Endodermal cell (in vitro differentiated cells): ENCODE measurements around the gene AQP12A. TPM values are rescaled to one million over a fixed set of nuclear protein-coding genes. Genes with fewer than 3 reads are reported as not detected.
A peak's percentile ranks its signal among the peaks of the same experiment; 100 is the strongest.
"Not testable (repeated sequence)": the region's sequence is repeated elsewhere in the genome, so short reads cannot be mapped to it uniquely, and the experiment has no call there.

Experiments used
- DNase-seq: peaks from one replicate; pipeline ENCODE4 v3.0.0-alpha.2; 2017
- H3K27ac ChIP-seq: 2 replicates; pipeline ENCODE4 v1.5.1; 2013; ENCODE audit warnings: mild to moderate bottlenecking, low read depth, low read length, moderate library complexity
- H3K27me3 ChIP-seq: 2 replicates; pipeline ENCODE4 v1.6.1; 2013; ENCODE audit warnings: mild to moderate bottlenecking, low read length, moderate library complexity; ENCODE audit not compliant: insufficient read depth, control insufficient read depth, poor library complexity, severe bottlenecking
- H3K36me3 ChIP-seq: 2 replicates; pipeline ENCODE4 v1.7.0; 2013; ENCODE audit warnings: mild to moderate bottlenecking, low read length, moderate library complexity; ENCODE audit not compliant: control insufficient read depth, insufficient read depth
- H3K4me1 ChIP-seq: one replicate; pipeline ENCODE4 v1.7.0; 2013; ENCODE audit warnings: low read length; ENCODE audit not compliant: control insufficient read depth, insufficient read depth
- H3K4me3 ChIP-seq: 2 replicates; pipeline ENCODE4 v1.5.1; 2013; ENCODE audit warnings: mild to moderate bottlenecking, low read length, moderate library complexity
- H3K9ac ChIP-seq: 2 replicates; pipeline ENCODE4 v1.6.1; 2013; ENCODE audit warnings: mild to moderate bottlenecking, low read length, moderate library complexity; ENCODE audit not compliant: poor library complexity, severe bottlenecking; ENCODE audit errors: extremely low read depth
- H3K9me3 ChIP-seq: 2 replicates; pipeline ENCODE4 v1.6.1; 2013; ENCODE audit warnings: mild to moderate bottlenecking, low read length, moderate library complexity; ENCODE audit not compliant: control insufficient read depth
- H3K27ac Mint-ChIP-seq: 2 replicates; pipeline ENCODE4 v1.8.0; 2020; ENCODE audit warnings: mixed read lengths
- H3K27me3 Mint-ChIP-seq: 2 replicates; pipeline ENCODE4 v1.8.0; 2021; ENCODE audit warnings: mild to moderate bottlenecking, mixed read lengths; ENCODE audit not compliant: insufficient read depth
- H3K36me3 Mint-ChIP-seq: 2 replicates; pipeline ENCODE4 v1.8.0; 2020; ENCODE audit warnings: low read depth, mixed read lengths
- H3K4me1 Mint-ChIP-seq: 2 replicates; pipeline ENCODE4 v1.8.0; 2020; ENCODE audit warnings: mixed read lengths
- H3K4me3 Mint-ChIP-seq: 2 replicates; pipeline ENCODE4 v1.8.0; 2020; ENCODE audit warnings: mild to moderate bottlenecking, moderate library complexity, mixed read lengths
- H3K9me3 Mint-ChIP-seq: 2 replicates; pipeline ENCODE4 v1.8.0; 2020; ENCODE audit warnings: mild to moderate bottlenecking, mixed read lengths
- WGBS, 2 experiments: methylation state at CpG; one replicate each; pipeline versions ENCODE4 v1.1.5 to v1.1.7; 2013; ENCODE audit warnings: missing lambda C conversion rate in 2 of 2, mixed read lengths in 1 of 2; ENCODE audit not compliant: insufficient coverage in 1 of 2, insufficient read length in 1 of 2; 5-methylcytosine and 5-hydroxymethylcytosine counted together
- total RNA-seq, 2 donors: library from RNA; stranded (reverse); fragmentation: NEBNext Ultra II Directional in 1 of 2; extraction: Animal tissue kit (Norgen Biotek cat#: 25700) in 1 of 2; gene quantifications; 2 replicates in 1 of 2; 3 replicates in 1 of 2; pipeline ENCODE4 v1.2.1, GENCODE V29; 2021
- TF ChIP-seq, protein P1 (sequence below): fragments of 200-600 bp; sonication (generic); conservative IDR thresholded peaks from 2 replicates; pipeline ENCODE4 v1.5.0; 2021; ENCODE audit warnings: antibody characterized with exemption, mild to moderate bottlenecking

AQP12A gene
- total RNA-seq, 2 donors from 2014 or later, result not detected

GRCh38 chr2:240672701-240673190 lies 18.9 kb upstream of the AQP12A start:
- Mint-ChIP-seq H3K4me1 (peaks cover 20% of the 10 kb centered on the region), H3K9me3 (peaks cover 27% of the 10 kb centered on the region), H3K27me3 (peaks cover 2% of the 10 kb centered on the region), H3K36me3 (no peaks in the 10 kb centered on the region), H3K27ac (no peak overlapping the region), H3K4me3 (no peak overlapping the region)
- Histone ChIP-seq H3K9me3 (peaks cover 2% of the 10 kb centered on the region), H3K4me1 (peaks cover 2% of the 10 kb centered on the region), H3K4me3 (no peak overlapping the region), H3K9ac (no peak overlapping the region), H3K27ac (no peak overlapping the region), H3K27me3 (no peaks in the 10 kb centered on the region), H3K36me3 (no peaks in the 10 kb centered on the region)
- WGBS, 2 experiments, result 86 to 88% methylated on average over 35 to 55 of the region's 55 CpGs
- DNase-seq, result peak; percentile 55
- TF ChIP-seq, protein P1, sequence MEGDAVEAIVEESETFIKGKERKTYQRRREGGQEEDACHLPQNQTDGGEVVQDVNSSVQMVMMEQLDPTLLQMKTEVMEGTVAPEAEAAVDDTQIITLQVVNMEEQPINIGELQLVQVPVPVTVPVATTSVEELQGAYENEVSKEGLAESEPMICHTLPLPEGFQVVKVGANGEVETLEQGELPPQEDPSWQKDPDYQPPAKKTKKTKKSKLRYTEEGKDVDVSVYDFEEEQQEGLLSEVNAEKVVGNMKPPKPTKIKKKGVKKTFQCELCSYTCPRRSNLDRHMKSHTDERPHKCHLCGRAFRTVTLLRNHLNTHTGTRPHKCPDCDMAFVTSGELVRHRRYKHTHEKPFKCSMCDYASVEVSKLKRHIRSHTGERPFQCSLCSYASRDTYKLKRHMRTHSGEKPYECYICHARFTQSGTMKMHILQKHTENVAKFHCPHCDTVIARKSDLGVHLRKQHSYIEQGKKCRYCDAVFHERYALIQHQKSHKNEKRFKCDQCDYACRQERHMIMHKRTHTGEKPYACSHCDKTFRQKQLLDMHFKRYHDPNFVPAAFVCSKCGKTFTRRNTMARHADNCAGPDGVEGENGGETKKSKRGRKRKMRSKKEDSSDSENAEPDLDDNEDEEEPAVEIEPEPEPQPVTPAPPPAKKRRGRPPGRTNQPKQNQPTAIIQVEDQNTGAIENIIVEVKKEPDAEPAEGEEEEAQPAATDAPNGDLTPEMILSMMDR, result no peak

DNA sequence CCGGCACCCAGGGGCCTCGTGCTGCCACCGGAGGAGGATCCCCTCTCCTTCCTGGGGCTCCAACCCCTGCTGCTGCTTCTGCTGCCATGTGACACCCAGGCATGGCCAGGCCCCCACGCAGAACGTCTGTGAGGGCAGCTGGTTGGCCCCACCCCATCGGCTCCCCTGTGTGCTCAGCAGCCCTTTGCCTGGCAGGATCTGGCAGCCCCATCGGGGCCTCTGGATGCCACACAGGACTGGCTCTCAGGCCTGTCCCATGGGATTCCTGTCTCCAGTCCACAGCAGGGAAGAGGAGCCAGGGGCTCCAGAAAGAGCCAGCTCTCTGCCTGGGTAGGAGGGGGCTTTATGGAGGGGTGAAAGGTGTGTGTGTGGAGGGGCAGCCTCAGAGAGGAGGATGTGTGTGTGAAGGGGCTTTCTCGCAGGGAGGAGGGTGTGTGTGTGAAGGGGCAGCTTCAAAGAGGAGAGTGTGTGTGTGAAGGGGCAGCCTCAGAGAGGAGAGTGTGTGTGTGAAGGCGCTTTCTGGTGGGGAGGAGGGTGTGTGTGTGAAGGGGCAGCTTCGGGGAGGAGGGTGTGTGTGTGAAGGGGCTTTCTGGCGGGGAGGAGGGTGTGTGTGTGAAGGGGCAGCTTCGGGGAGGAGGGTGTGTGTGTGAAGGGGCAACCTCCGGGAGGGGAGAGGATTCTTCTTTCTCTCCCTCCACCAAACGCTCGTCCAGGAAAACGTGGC lies 17.0 kb upstream of the AQP12A start:
- Mint-ChIP-seq H3K4me1 (peaks cover 13% of the 10 kb centered on the region), H3K9me3 (peaks cover 11% of the 10 kb centered on the region), H3K27ac (peak overlapping the region; percentile 26)
- H3K27me3 Mint-ChIP-seq, H3K4me3 Mint-ChIP-seq, H3K9ac ChIP-seq, H3K27me3 ChIP-seq, H3K9me3 ChIP-seq, H3K36me3 ChIP-seq, H3K4me3 ChIP-seq, H3K27ac ChIP-seq, H3K4me1 ChIP-seq, H3K36me3 Mint-ChIP-seq: not testable (repeated sequence)
- peak; percentile 50 for DNase-seq
- 83 to 94% methylated on average over 5 to 10 of the region's 16 CpGs for WGBS, 2 experiments

GRCh38 chr2:240675345-240675744 lies 16.3 kb upstream of the AQP12A start:
- not testable (repeated sequence) for H3K27ac Mint-ChIP-seq, H3K36me3 ChIP-seq, H3K9me3 Mint-ChIP-seq, H3K36me3 Mint-ChIP-seq, H3K27me3 Mint-ChIP-seq, H3K4me3 ChIP-seq, H3K27me3 ChIP-seq, DNase-seq, H3K27ac ChIP-seq, H3K4me3 Mint-ChIP-seq, H3K4me1 ChIP-seq, H3K9me3 ChIP-seq, H3K9ac ChIP-seq
- peaks cover 10% of the 10 kb centered on the region for H3K4me1 Mint-ChIP-seq
- WGBS, 2 experiments, result no CpG with 5 or more reads among the region's 24 CpGs

GRCh38 chr2:240678043-240678442 lies 13.6 kb upstream of the AQP12A start:
- not testable (repeated sequence) for H3K9ac ChIP-seq, H3K27ac ChIP-seq, H3K36me3 Mint-ChIP-seq, H3K27ac Mint-ChIP-seq, DNase-seq, H3K9me3 Mint-ChIP-seq, H3K4me3 Mint-ChIP-seq, H3K9me3 ChIP-seq, H3K36me3 ChIP-seq, H3K27me3 Mint-ChIP-seq, H3K27me3 ChIP-seq, H3K4me1 ChIP-seq, H3K4me1 Mint-ChIP-seq, H3K4me3 ChIP-seq
- 88% methylated on average over 4 of the region's 14 CpGs; no CpG with 5 or more reads in 1 of the 2 experiments for WGBS, 2 experiments

- not testable (repeated sequence) for DNase-seq, H3K4me3 Mint-ChIP-seq, H3K4me3 ChIP-seq, H3K4me1 Mint-ChIP-seq, H3K9me3 Mint-ChIP-seq, H3K27ac Mint-ChIP-seq, H3K36me3 ChIP-seq, H3K9me3 ChIP-seq, H3K27ac ChIP-seq, H3K36me3 Mint-ChIP-seq, H3K9ac ChIP-seq, H3K27me3 Mint-ChIP-seq, H3K27me3 ChIP-seq, H3K4me1 ChIP-seq
- WGBS, 2 experiments, result no CpG with 5 or more reads among the region's 19 CpGs
Observed at GRCh38 chr2:240678909-240679308, 12.8 kb upstream of the AQP12A start.

DNA sequence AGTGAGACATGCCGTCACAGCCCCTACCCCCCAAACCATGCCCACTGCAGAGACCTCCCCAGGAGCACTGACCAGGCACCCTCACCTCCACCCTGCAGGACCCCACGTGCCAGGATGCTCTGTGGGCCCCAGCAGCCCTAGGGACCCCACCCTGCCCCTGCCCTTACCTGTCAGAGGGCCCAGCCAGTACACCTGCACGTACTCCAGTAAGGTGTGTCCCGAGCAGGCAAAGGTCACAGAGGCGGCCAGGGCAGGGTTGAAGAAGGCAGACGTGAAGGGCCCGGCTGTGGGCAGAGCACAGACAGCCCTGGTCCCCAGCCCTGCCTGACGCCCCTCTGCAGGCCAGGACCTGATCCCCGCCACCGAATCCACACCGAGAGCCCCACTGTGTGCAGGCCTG lies 11.5 kb upstream of the AQP12A start:
- H3K36me3 ChIP-seq, H3K36me3 Mint-ChIP-seq, H3K9me3 ChIP-seq, H3K4me3 ChIP-seq, H3K27me3 ChIP-seq, H3K27ac ChIP-seq, H3K4me3 Mint-ChIP-seq, H3K27me3 Mint-ChIP-seq, DNase-seq, H3K27ac Mint-ChIP-seq, H3K4me1 ChIP-seq, H3K9ac ChIP-seq, H3K9me3 Mint-ChIP-seq, H3K4me1 Mint-ChIP-seq: not testable (repeated sequence)
- WGBS, 2 experiments, result 67% methylated on average over 1 of the region's 11 CpGs; no CpG with 5 or more reads in 1 of the 2 experiments
